GM12878 (cell line): ENCODE data around the gene DNAI4. TPM values are rescaled to one million over a fixed set of nuclear protein-coding genes. Genes with fewer than 3 reads are reported as not detected.

Experiments
- ATAC-seq: fragments of 200-7000 bp; cut with Tn5 transposase; 3 replicates; pipeline ENCODE4 v1.9.1; 2020; ENCODE audit warnings: mild to moderate bottlenecking, moderate library complexity
- BruUV-seq: library from RNA; stranded (reverse); fragments of 400-500 nt; replicated peaks from 2 replicates; lab custom pipeline; 2021; lab: Mats Ljungman, UMichigan
- CTCF ChIA-PET: fragments of 300-600 bp; sonication (Branson Sonifier 250); formaldehyde crosslinking; extraction: SDS; loops from one replicate; lab custom pipeline; 2021; ENCODE audit warnings: inconsistent platforms; lab: Yijun Ruan, JAX
- POLR2A ChIA-PET: fragments of 350-600 bp; formaldehyde crosslinking; extraction: SDS; loops from one replicate; lab custom pipeline; 2021; ENCODE audit warnings: inconsistent platforms; lab: Charles Lee
- RAD21 ChIA-PET: fragments of 300-600 bp; sonication (Branson Sonifier 250); formaldehyde crosslinking; loops from one replicate; lab custom pipeline; 2023; ENCODE audit warnings: antibody characterized with exemption; ENCODE audit not compliant: unreplicated experiment; lab: Charles Lee
- SMC1A ChIA-PET: fragments of 300-600 bp; sonication (Branson Sonifier 250); formaldehyde crosslinking; loops from one replicate; lab custom pipeline; 2023; ENCODE audit not compliant: unreplicated experiment, uncharacterized antibody; lab: Charles Lee
- DNase-seq: peaks from one replicate; pipeline ENCODE4 v3.0.0-alpha.2; 2011; ENCODE audit warnings: low read depth, low spot score
- FAIRE-seq: peaks from 3 replicates; lab custom pipeline; 2011; peaks lifted over from hg19 to GRCh38; lab: Jason Lieb, UNC
- H2AFZ ChIP-seq: 2 replicates; pipeline ENCODE4 v1.6.0; 2011; ENCODE audit warnings: low read depth, low read length, control low read depth; ENCODE audit not compliant: control insufficient read depth
- H3K27ac ChIP-seq: 2 replicates; pipeline ENCODE4 v1.5.1; 2011; ENCODE audit warnings: control low read depth; ENCODE audit not compliant: control insufficient read depth, insufficient read depth
- H3K27me3 ChIP-seq, 2 experiments: replicated peaks in 1 of 2; 2 replicates each; pipeline versions ENCODE4 v1.6.0 to v1.6.1; 2011; ENCODE audit warnings: low read length in 1 of 2; ENCODE audit not compliant: control insufficient read depth in 2 of 2, insufficient read depth in 2 of 2
- H3K36me3 ChIP-seq, 2 experiments: 2 replicates each; pipeline ENCODE4 v1.5.1; 2011; ENCODE audit warnings: low read length in 1 of 2; ENCODE audit not compliant: control insufficient read depth in 2 of 2, insufficient read depth in 2 of 2
- H3K4me1 ChIP-seq: 2 replicates; pipeline ENCODE4 v1.6.1; 2011; ENCODE audit warnings: mild to moderate bottlenecking, low read length, moderate library complexity, mixed read lengths; ENCODE audit not compliant: control insufficient read depth, insufficient read depth
- H3K4me2 ChIP-seq: 2 replicates; pipeline ENCODE4 v1.6.0; 2011; ENCODE audit warnings: control low read depth; ENCODE audit not compliant: control insufficient read depth, insufficient read depth
- H3K4me3 ChIP-seq: fragments of 200-600 bp; sonication (generic); 2 replicates; pipeline ENCODE4 v1.5.1; 2016
- H3K79me2 ChIP-seq: 2 replicates; pipeline ENCODE4 v1.6.0; 2011; ENCODE audit warnings: low read length; ENCODE audit not compliant: control insufficient read depth, insufficient read depth
- H3K9ac ChIP-seq: 2 replicates; pipeline ENCODE4 v1.8.0; 2011; ENCODE audit warnings: low read length, control low read depth, mixed read lengths; ENCODE audit not compliant: control insufficient read depth, insufficient read depth
- H3K9me3 ChIP-seq: replicated peaks from 3 replicates; pipeline ENCODE4 v1.5.1; 2011; ENCODE audit warnings: mild to moderate bottlenecking, low read length; ENCODE audit not compliant: control insufficient read depth, insufficient read depth
- H4K20me1 ChIP-seq: 2 replicates; pipeline ENCODE4 v1.6.0; 2011; ENCODE audit not compliant: control insufficient read depth, insufficient read depth
- BACH1 ChIP-seq: fragments of 450-650 bp; IDR thresholded peaks from 2 replicates; pipeline ENCODE4 v1.6.1; 2017; ENCODE audit warnings: mild to moderate bottlenecking, borderline replicate concordance
- BMI1 ChIP-seq: fragments of 450-650 bp; IDR thresholded peaks from 2 replicates; pipeline ENCODE4 v1.6.1; 2016; ENCODE audit warnings: mild to moderate bottlenecking, moderate library complexity, borderline replicate concordance
- KLF5 ChIP-seq: fragments of 450-650 bp; IDR thresholded peaks from 2 replicates; pipeline ENCODE4 v1.6.1; 2014; ENCODE audit warnings: mild to moderate bottlenecking; ENCODE audit not compliant: partially characterized antibody
- LARP7 ChIP-seq: fragments of 450-650 bp; IDR thresholded peaks from 2 replicates; pipeline ENCODE4 v1.6.1; 2017; ENCODE audit warnings: mild to moderate bottlenecking
- MXI1 ChIP-seq: fragments of 150-350 bp; IDR thresholded peaks from 2 replicates; pipeline ENCODE4 v1.6.1; 2011; ENCODE audit warnings: low read depth, mild to moderate bottlenecking, inconsistent platforms, low read length, improper control_type of control experiment
- RELA ChIP-seq: fragments of 450-650 bp; IDR thresholded peaks from 2 replicates; pipeline ENCODE4 v1.8.0; 2014; ENCODE audit warnings: borderline replicate concordance; ENCODE audit not compliant: partially characterized antibody
- SMARCA5 ChIP-seq: fragments of 450-650 bp; IDR thresholded peaks from 2 replicates; pipeline ENCODE4 v1.6.1; 2017; ENCODE audit warnings: mild to moderate bottlenecking
- SREBF2 ChIP-seq: IDR thresholded peaks from 2 replicates; pipeline ENCODE4 v1.6.1; 2012; ENCODE audit warnings: mild to moderate bottlenecking, low read length
- TAF1 ChIP-seq: IDR thresholded peaks from 2 replicates; pipeline ENCODE4 v1.6.1; 2011; ENCODE audit warnings: mild to moderate bottlenecking, low read depth, low read length, borderline replicate concordance
- ZBED1 ChIP-seq: IDR thresholded peaks from 2 replicates; pipeline ENCODE4 v1.6.1; 2016; ENCODE audit warnings: borderline replicate concordance
- ZNF687 ChIP-seq: fragments of 450-650 bp; IDR thresholded peaks from 2 replicates; pipeline ENCODE4 v1.6.1; 2017; ENCODE audit warnings: mild to moderate bottlenecking, moderate library complexity
- ZSCAN29 ChIP-seq: fragments of 450-650 bp; IDR thresholded peaks from 2 replicates; pipeline ENCODE4 v1.6.1; 2017; ENCODE audit warnings: mild to moderate bottlenecking, moderate library complexity
- WGBS: methylation state at CpG from one replicate; pipeline ENCODE4 v1.1.6; 2016; ENCODE audit warnings: low lambda C conversion rate; ENCODE audit not compliant: insufficient replicate concordance, insufficient coverage; ENCODE audit errors: missing lambda C conversion rate; 5-methylcytosine and 5-hydroxymethylcytosine counted together
- in situ Hi-C: fragments of 300-500 bp; cut with MboI; formaldehyde crosslinking; loops from 9 replicates; pipeline ENCODE4 v1.14.3; 2018; ENCODE audit warnings: mixed read lengths
- intact Hi-C: fragments of 100-400 bp; cut with micrococcal nuclease; formaldehyde crosslinking; loops from one replicate; pipeline ENCODE4 v1.14.2; 2022; ENCODE audit not compliant: unreplicated experiment
- polyA plus RNA-seq, 11 experiments: library from polyadenylated mRNA; depleted of rRNA in 4 of 11; unstranded in 6 of 11; stranded (reverse) in 5 of 11; fragments of >200 nt; fragmentation: Nextera tagmentation in 4 of 11; fragmentation: Illumina TruSeq in 1 of 11; extraction: Ambion mirVana in 4 of 11; extraction: Trizol in 1 of 11; gene quantifications; 1 replicate in 1 of 11; 2 replicates in 10 of 11; pipeline versions ENCODE4 v1.2.1 to v1.2.3, GENCODE V29; 2011 to 2016; ENCODE audit warnings: inconsistent platforms in 2 of 11, missing spikeins in 2 of 11, low read depth in 1 of 11
- total RNA-seq, 4 experiments: library from RNA; depleted of rRNA in 3 of 4; stranded (reverse); fragments of >200 nt in 3 of 4; fragmentation: Illumina TruSeq in 1 of 4; extraction: Trizol in 1 of 4; gene quantifications; 2 replicates each; pipeline versions ENCODE4 v1.2.1 to v1.2.3, GENCODE V29; 2013 to 2021

Gene DNAI4
- total and polyA plus RNA-seq, 10 of the 15 experiments (the other 5 are each of a cell fraction or from before 2014, with no cell fraction given), result 0.13 to 2.3 (median 0.27) TPM; not detected in 1

- intact Hi-C loops, result no loop called here
- ChIA-PET CTCF (interaction anchor here (0.5 kb wide), 1 partner anchor 177 kb away, joined by 7 read pairs; no protein-coding TSS in a partner anchor), RAD21 (no interaction called here), POLR2A (interaction anchor here (1.7 kb wide), 1 partner anchor 9 kb away, joined by 10 read pairs; no protein-coding TSS in a partner anchor), SMC1A (interaction anchor here (1.5 kb wide), 1 partner anchor 10 kb away, joined by 4 read pairs; no protein-coding TSS in a partner anchor)
- Histone ChIP-seq H3K4me1 (no peaks in the 10 kb centered on the region; the same call in 1 of the 2 replicates), H3K4me3 (no peak overlapping the region), H3K9ac (no peak overlapping the region), H2AFZ (no peak overlapping the region), H3K9me3 (no peaks in the 10 kb centered on the region), H3K4me2 (no peak overlapping the region), H3K36me3 (peaks cover 6 to 22% of the 10 kb centered on the region in 2 experiments), H3K27ac (no peak overlapping the region), H3K27me3 (no peaks in the 10 kb centered on the region), H4K20me1 (no peaks in the 10 kb centered on the region), H3K79me2 (peaks cover 49% of the 10 kb centered on the region)
- 82% methylated on average over 5 of the region's 5 CpGs for WGBS
- BruUV-seq, result no TSS peak
- in situ Hi-C loops, result loop anchor here (25.0 kb wide), 2 partner anchors 556 to 681 kb away; no protein-coding TSS in a partner anchor
- FAIRE-seq, result no peak
- no peak for DNase-seq
- no peak for ATAC-seq
- TF ChIP-seq TAF1 (no peak), SREBF2 (no peak), ZSCAN29 (no peak), KLF5 (no peak), BACH1 (no peak), LARP7 (no peak), MXI1 (no peak), SMARCA5 (no peak)
Observed at GRCh38 chr1:66943361-66943969, 18.8 kb upstream of the DNAI4 start.

- H3K4me3 ChIP-seq, result no peak overlapping the region
- no peaks in the 10 kb centered on the region for H3K9me3 ChIP-seq
- H3K9ac ChIP-seq, result no peak overlapping the region
- no peak for FAIRE-seq
- H3K4me2 ChIP-seq, result no peak overlapping the region
- H4K20me1 ChIP-seq, result no peaks in the 10 kb centered on the region
- H3K36me3 ChIP-seq, result peaks cover 5 to 9% of the 10 kb centered on the region in 2 experiments
- no peak for DNase-seq
- 100% methylated on average over 1 of the region's 1 CpG for WGBS
- ChIA-PET POLR2A (interaction anchor here (0.7 to 1.0 kb wide), 2 partner anchors 10 to 1511 kb away, joined by 3 to 4 read pairs; no protein-coding TSS in a partner anchor), SMC1A (no interaction called here), CTCF (no interaction called here), RAD21 (no interaction called here)
- peaks cover 71% of the 10 kb centered on the region for H3K79me2 ChIP-seq
- H3K27me3 ChIP-seq, result no peaks in the 10 kb centered on the region
- no peak overlapping the region for H3K27ac ChIP-seq
- ATAC-seq, result no peak
- no peak overlapping the region for H2AFZ ChIP-seq
- BruUV-seq, result no TSS peak
- H3K4me1 ChIP-seq, result peaks cover 2% of the 10 kb centered on the region; the same call in 1 of the 2 replicates
- in situ Hi-C loops (loop anchor here (25.0 kb wide), 2 partner anchors 554 to 679 kb away; no protein-coding TSS in a partner anchor), intact Hi-C loops (no loop called here)
- TF ChIP-seq BMI1 (no peak), ZNF687 (no peak), RELA (no peak), ZBED1 (no peak)
Observed at GRCh38 chr1:66940981-66941380, 16.3 kb upstream of the DNAI4 start.
